LHCN-M2 (cell line): ENCODE measurements around the gene UBE2J2. TPM values are rescaled to one million over a fixed set of nuclear protein-coding genes. Genes with fewer than 3 reads are reported as not detected.
A peak's percentile ranks its signal among the peaks of the same experiment; 100 is the strongest.

ENCODE experiments used
- DNase-seq: peaks from one replicate; pipeline ENCODE4 v3.0.0-alpha.2; 2012; ENCODE audit warnings: low read depth
- total RNA-seq: library from RNA; depleted of rRNA; stranded (reverse); fragments of >200 nt; gene quantifications from 2 replicates; pipeline ENCODE4 v1.2.3, GENCODE V29; 2014; rRNA removed

UBE2J2 gene
- total RNA-seq, 1 experiment from 2014 or later = 62.3 TPM

DNA sequence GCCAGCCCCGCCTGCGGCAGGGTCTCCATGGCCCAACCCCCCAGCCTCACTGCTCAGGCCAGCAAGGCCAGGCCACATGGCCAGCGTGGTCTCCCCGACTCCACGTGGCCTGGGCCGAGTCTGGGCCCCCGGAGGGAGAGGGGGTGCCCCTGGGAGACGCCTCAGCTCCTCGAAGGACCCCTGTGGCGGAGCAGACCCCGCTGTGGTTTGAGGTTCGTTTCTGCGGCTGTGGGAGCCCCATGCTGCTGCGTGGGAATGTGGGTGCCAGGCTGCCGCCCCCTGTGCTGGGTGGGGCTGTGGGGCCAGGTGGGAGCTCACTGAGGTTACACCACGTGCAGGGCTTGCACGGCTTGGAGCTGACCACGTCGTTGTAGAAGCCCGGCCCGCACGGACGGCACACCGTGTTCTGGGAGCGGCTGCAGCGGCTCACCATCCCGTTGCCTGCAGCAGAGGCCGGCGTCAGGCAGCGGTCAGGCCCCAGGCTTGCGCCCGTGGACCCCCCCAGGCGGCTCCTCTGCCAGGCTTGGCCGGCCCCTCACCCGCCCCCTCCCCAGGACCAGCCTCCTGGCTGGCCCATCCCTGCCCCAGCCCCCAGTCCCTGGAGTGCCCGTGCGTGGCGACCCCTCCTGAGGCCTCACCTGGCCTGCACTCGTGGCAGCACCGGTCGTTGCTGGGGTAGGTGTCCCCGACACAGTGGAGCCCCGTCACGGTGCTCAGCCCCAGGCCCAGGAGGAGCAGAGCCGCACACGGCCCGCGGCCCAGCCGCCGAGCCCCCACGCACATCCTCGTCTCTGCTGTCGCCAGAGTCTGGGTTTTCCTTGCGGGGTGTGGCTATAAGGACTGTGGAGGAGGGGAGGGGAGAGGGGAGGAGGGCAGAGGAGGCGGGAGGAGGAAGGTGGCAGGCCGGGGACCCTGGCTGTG lies 60.0 kb downstream of the UBE2J2 start, which contains the start of gene TNFRSF4:
TNFRSF4 (minus strand) TSS at position 809 of the 921 bp plus-strand sequence; CDS start at position 783, 26 bp downstream.
- DNase-seq = no peak

DNA sequence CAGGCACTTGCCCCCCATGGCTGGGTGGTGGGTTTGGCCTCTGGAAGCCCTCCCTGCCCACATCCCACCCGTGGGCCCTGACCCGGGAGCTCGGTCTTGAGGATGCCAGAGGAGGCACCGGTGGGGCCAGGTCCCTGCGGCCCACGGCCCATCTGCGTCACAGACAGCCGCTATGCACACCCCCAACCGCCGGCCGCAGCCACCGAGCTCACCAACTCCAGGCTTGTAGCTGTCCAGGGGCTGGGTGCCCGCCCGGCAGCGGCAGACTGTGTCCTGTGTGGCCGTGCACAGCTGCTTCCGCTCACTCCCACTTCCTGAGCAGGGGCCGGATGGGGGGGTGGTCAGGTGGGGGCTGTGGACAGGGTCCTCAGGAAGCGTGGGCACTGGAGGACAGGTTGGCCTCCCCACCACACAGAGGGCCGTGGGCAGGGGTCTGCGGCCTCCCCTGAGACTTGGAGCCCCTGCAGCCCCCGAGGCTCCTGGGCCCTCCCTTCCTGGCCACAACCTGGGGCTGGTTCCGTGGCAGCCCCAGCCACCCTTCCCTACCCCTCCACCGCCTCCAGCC lies 60.8 kb downstream of the UBE2J2 start:
- peak; percentile 37 for DNase-seq

DNA sequence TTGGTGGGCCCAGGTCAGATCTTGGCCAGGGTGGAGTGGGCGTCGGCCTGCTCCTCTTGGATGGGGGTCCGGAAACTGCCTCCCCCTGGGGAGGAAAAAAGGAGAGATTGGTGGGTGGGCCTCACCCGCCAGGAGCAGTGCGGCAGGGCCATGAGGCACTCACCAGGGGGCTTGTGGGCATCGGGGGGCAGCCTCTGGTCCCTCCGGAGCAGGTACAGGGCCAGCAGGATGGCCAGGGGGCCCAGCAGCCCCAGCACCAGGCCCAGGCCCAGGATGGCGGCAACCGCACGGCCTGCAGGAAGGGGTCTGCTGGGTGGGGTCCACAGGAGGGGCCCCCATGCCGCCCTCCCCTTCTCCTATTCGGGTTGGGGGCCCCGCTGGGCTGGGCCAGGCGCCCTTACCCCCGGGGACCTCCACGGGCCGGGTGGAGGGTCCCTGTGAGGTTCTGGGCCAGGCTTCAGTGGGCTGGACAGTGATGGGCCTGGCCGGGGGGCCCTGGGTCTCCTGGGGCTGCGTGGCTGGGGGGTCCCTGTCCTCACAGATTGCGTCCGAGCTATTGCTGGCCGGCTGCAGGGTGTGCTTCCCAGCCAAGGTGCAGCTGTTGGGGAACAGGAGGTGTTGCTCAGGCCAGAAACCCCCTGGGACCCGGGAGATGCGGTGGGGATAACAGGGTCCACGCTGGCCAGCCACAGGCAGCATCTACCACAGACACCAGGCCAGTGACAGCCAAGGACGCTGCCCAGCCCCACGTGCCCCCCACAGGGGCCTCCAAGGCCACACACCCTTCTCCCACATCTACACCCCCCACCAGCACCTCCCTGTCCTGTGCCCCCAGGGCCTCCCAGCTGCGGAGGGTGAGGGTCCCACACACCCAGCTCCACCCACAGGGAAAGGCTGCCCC lies 61.9 kb downstream of the UBE2J2 start:
- no peak for DNase-seq

DNA sequence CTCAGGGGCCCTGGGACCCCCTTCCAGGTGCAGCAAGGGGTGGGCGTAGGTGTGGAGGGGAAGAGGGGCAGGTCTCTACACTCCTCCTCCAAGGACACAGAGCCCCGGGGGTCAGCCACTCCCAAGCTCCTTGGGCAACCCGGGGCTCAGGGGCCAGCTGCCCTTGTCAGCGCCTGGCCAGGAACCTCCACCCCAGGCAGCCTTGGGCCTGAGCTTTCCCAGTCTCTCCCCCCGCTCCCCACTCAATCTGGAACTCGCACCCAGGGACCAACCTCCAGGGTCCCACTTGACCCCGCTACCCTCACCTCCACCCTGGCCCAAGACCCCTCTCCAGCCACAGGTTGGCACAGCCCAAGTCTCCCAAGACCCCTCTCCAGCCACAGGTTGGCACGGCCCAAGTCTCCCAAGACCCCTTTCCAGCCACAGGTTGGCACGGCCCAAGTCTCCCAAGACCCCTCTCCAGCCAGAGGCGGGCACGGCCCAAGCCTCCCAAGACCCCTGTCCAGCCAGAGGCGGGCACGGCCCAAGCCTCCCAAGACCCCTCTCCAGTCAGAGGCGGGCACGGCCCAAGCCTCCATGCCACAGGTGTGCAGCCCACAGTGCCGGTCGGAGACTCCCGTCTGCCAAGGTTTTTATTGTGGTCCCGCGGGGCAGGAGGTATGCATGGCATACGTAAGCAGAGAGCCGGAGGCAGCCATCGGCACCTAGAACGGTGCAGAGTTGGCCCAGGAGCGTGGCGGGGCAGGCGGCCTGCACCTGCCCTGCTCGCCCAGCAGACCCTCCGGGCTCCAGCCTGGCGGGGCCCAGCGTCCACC lies 62.7 kb downstream of the UBE2J2 start:
- no peak for DNase-seq

DNA sequence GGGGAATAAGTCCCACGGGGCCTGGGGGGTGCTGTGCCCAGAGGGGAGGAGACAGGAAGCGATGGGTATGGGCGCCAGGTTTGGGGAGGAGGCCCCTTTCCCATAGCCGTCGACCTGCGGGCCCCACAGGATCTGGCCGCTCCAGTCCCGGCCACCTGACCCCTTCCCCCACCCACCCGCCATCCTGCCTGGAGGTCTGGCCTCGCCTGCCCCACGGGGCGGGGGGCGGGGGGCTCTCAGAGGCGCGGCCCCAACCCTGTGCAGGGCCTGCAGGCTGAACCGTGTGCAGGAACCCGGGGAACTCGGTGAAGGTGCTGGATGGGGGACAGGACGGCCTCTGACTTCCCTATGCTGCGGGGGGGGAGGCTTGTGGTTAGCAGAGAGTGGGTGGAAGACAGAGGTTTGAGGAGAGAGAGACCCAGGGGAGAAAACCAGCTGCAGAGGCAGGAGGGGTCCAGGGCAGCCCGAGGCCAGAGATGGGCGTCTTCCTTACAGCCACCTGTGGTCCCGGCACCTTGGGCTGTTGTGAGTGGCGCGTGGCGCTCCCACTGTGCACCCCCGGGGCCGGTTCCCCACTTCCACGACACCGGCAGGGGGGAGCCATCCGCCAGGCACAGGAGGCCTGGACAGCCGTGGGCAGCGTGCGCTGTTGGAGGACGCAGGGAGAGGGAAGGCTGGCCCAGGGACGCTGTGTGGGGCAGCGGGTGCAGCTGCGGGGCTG lies 64.8 kb downstream of the UBE2J2 start:
- peak; percentile 23 for DNase-seq

DNA sequence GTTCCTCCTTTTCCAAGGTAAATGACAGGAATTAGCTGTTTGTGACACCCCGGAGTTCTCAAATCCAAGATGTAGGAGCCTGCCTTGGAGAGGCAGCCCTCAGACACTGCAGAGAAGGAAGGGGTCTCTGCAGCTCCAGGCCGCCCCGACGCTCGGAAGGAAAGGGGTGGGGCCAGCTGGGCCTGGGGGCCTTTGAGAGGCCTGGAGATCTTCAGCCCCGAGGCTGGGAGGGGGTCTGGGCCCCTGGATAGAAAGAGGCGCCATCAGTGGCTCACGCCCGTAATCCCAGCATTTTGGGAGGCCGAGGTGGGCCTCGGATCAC lies 66.1 kb downstream of the UBE2J2 start:
- DNase-seq = no peak

DNA sequence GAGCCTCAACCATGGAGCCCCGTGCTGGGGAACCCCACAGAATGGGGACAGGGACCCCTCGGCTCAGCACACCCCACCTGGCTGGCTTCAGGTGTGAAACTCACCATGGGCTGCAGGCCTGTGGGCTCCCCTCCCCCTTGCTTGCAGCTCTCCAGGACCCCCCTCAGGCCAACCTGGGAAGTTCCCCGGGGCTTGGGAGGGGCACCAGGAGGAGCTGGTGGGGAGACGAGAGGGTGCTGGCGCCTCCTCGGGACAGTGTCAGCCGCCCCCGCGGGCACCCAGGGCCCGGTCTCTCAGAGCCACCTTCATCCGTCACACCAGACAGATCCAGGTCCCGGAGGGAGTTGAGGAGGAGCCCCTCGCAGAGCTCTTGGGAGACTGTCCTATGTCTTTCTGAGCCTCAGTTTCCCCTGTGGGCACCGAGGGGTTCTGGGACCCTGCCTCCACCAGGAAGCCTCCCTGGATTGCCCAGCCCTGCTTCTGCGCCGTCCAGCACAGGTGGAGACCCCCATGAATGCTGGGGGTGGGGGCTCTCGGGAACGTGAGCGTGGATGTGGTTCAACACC lies 66.6 kb downstream of the UBE2J2 start:
- no peak for DNase-seq

DNA sequence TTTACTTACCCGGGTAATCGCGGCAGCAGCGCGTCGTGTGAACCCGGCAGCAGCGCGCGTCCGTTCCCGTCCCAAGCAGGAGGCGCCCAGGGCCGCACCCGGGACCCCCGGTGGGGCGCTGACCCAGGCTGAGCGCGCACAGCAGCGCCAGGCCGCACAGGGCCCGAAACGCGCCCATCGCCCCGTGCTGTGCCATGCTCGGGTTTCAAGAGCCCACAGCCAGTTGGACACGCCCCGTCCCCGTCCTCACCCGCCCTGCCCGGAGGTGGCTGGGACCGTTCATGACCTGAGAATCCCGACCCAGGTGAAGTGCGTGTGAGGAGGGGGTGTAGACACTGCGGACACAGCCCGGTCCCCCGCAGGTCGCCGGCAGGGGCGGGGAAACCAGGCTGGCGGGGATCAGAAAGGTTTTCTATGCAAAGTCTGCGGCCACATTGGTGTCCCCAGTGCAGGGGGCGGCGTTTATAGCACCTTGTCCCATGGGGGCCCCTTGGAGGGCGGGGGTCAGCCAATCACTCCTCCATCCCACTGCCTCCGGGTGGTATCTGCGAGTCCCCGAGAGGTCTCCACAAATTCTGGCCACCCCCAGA lies 67.2 kb downstream of the UBE2J2 start, which contains the start of gene TNFRSF18:
TNFRSF18 (minus strand) TSS at position 217 of the 590 bp plus-strand sequence; CDS start at position 196, 21 bp downstream.
- DNase-seq = no peak

DNA sequence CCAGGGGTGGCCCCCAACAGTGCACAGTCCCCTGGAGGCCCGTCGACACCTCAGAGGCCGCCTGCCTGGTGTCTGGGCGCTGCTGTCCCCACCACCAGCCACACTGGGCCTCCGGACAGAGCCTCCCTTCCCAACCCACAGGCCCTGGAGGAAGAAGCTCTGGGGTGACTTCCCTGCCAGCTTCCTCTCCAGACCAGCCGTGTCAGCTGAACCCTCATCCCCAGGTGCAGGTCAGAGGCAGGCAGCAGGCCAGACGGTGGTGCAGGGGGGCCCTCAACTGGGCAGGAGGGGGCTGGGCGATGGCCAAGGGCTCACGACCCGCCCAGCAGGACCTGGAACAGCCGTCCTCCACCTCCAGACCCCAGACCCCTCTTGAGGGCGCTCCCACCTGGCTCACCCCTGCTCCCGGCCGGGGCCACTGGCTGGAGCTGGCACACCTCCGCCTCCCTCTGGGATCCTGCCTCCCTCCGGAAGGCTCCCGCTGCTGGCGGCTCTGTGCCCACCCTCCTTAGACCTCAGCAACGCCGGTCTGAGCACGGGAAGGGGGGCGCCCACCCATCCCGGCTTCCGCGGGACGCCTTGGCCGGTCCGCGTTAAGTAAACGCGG lies 67.8 kb downstream of the UBE2J2 start:
- DNase-seq = no peak

DNA sequence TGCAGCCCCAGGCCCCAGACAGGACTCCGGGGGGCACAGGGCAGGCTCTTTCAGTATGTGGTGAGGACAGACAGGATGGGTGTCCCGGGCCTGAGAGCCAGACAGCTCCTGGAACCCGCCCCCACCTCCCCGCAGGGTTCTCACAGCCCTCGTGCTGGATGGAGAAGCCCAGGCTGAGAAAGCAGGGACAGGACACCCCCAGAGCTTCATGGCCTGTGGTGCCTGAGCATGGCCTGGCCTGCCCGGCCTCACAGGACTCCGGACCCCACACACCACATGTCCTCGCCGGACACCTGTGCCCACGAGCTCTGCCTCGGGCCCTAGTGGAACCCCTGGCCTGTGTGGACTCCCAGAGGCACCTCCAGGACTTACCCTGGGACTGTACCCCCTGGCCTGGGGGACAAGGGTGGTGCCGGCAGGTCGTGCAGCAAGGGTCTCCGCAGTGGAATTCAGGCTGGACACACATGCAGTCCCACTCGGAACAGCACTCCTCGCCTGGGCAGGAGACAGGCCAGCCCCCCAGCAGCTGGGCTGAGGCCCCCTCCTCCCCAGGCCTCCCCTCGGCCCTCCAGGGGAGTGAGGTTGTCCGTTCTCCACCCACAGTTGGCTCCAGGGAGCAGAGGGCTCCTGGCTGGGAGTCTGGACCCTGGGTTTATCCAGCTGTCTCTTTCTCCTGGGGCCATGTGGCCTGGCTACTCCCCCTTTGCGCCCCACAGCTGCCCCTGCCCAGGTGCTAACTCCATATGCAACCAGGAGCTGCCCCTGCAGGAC lies 68.5 kb downstream of the UBE2J2 start:
- no peak for DNase-seq

DNA sequence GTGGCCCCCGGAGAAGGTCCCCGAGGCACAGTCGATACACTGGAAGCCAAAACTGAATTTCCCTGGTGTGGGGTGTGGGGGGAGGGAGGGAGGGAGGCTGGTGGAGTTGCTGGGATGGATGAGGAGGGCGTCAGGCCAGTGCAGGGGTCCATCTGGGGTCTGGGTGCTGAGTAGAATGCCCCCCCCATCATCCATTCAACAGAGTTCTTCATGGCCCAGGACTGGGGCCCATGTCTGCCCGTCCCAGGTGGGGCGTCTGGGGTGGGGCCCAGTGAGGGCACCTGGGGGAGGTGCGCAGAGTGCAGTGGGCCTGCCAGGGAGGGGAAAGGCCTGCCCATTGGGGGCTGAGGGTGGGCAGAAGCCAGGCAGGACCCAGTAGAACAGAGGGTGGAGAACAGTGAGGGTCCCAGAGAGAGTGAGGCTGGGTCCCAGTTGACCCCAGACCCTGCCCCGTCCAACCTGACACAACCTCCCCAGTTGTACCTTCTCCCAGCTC lies 69.2 kb downstream of the UBE2J2 start:
- DNase-seq = no peak

Other genes starting within 250 kb of the UBE2J2 start
- not detected in 2 replicates for gene RNF223, start 199.5 kb downstream of the UBE2J2 start, total RNA-seq
- 18.8 and 26.5 TPM in 2 replicates for gene C1orf159, start 157.8 kb downstream of the UBE2J2 start, total RNA-seq
- not detected in 2 replicates for gene TTLL10, start 100.0 kb downstream of the UBE2J2 start, total RNA-seq
- not detected in 2 replicates for gene TNFRSF18, start 67.3 kb downstream of the UBE2J2 start, total RNA-seq
- gene TNFRSF4, start 59.7 kb downstream of the UBE2J2 start, total RNA-seq = 0.17 and 0.32 TPM in 2 replicates
- gene SDF4, start 41.9 kb downstream of the UBE2J2 start, total RNA-seq = 142 and 150 TPM in 2 replicates
- gene B3GALT6, start 41.6 kb downstream of the UBE2J2 start, total RNA-seq = 58.0 and 58.3 TPM in 2 replicates
- 0.57 TPM in 1 of 2 replicates, not detected in the other for gene C1QTNF12, start 27.1 kb downstream of the UBE2J2 start, total RNA-seq
- 1.5 and 4.1 TPM in 2 replicates for gene SCNN1D, start 6.6 kb upstream of the UBE2J2 start, total RNA-seq
- 71.0 and 76.4 TPM in 2 replicates for gene ACAP3, start 34.1 kb upstream of the UBE2J2 start, total RNA-seq
- gene PUSL1, start 34.7 kb upstream of the UBE2J2 start, total RNA-seq = 31.8 and 34.3 TPM in 2 replicates
- 76.0 and 85.4 TPM in 2 replicates for gene INTS11, start 50.8 kb upstream of the UBE2J2 start, total RNA-seq
- 27.7 and 28.9 TPM in 2 replicates for gene CPTP, start 50.9 kb upstream of the UBE2J2 start, total RNA-seq
- gene TAS1R3, start 57.4 kb upstream of the UBE2J2 start, total RNA-seq = 0.06 TPM in 1 of 2 replicates, not detected in the other
- 85.6 and 86.6 TPM in 2 replicates for gene DVL1, start 75.6 kb upstream of the UBE2J2 start, total RNA-seq
- gene MXRA8, start 84.7 kb upstream of the UBE2J2 start, total RNA-seq = 292 and 326 TPM in 2 replicates
- 226 and 234 TPM in 2 replicates for gene AURKAIP1, start 101.4 kb upstream of the UBE2J2 start, total RNA-seq
- gene CCNL2, start 125.5 kb upstream of the UBE2J2 start, total RNA-seq = 118 and 127 TPM in 2 replicates
- 126 and 134 TPM in 2 replicates for gene MRPL20, start 133.4 kb upstream of the UBE2J2 start, total RNA-seq
- gene ANKRD65, start 147.4 kb upstream of the UBE2J2 start, total RNA-seq = not detected in 2 replicates
- gene VWA1, start 161.8 kb upstream of the UBE2J2 start, total RNA-seq = 1.1 TPM in 2 replicates
- not detected in 2 replicates for gene ATAD3C, start 175.8 kb upstream of the UBE2J2 start, total RNA-seq
- gene ATAD3B, start 197.9 kb upstream of the UBE2J2 start, total RNA-seq = 29.2 and 38.7 TPM in 2 replicates
- gene ATAD3A, start 238.3 kb upstream of the UBE2J2 start, total RNA-seq = 65.0 and 67.9 TPM in 2 replicates